Dermis blood vessel endothelial cell (primary cell): ENCODE data around the gene OR52B4. TPM values are rescaled to one million over a fixed set of nuclear protein-coding genes. Genes with fewer than 3 reads are reported as not detected.
"Not testable (repeated sequence)": the region's sequence is repeated elsewhere in the genome, so short reads cannot be mapped to it uniquely, and the experiment has no call there.

ENCODE experiments used
- DNase-seq: peaks from one replicate; pipeline ENCODE4 v3.0.0; 2010
- total RNA-seq: library from RNA; depleted of rRNA; stranded (reverse); fragments of >200 nt; gene quantifications from 2 replicates; pipeline ENCODE4 v1.2.3, GENCODE V29; 2014

The OR52B4 gene
- not detected in 2 replicates for total RNA-seq

DNA sequence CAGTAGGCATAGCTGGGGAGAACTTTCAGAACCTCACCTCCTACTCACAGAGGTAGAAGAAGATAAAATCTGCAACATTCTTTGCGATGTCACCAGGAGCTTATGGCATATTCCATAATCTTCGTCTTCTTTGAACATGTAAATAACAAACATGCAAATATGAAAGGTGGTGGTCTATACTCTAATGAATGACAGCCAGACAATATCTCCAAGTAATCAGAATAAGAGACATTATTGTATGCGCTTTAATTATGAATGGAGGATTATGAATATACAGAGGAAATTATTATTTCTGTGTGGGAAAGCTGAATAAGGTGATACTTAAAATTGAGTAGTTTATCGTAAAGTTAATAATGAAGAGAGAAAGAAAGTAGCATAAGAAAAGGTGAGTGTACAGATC lies at the start of gene OR52B4:
Gene OR52B4, minus strand, starts transcription at position 101 of the 400 bp plus-strand sequence. Its CDS starts 91 bp downstream, at position 10.
- DNase-seq: no peak

DNA sequence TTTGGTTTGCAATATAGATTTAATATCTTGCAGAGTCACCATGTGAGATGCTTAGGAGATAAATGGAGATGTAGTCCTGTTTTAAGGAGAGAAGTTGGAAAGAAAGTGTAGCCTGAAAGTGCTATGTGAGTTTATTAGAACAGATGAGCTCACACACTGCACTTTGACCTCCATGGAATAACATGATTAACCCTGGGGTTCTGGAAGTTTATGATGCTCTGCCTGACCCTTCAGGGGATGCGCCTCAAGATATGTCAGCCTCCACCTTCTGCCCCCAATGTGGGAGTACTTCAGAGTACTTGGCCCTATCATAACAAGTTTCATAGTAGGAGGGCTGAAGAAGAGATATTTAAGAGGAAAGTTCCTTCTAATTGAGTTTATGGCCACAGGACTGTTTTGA lies 48.6 kb upstream of the OR52B4 start:
- no peak for DNase-seq

DNA sequence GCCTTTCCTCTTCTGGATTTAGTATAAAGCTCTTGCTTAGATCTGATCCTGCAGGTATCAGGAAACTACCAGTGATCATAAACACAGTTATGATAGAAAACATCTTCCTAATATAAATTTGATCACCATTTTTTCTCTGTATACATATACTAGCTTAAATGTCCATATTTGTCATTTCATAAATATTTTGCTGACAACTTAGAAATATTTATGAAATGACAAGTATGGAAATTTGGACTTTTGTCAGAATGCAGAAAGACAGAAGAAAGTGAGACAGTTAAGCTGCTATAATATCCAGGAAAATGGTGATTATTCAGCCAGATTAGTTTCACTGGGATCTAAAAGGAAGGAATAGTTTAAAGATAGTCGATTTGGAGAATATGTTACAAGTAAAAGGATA lies 48.1 kb upstream of the OR52B4 start:
- no peak for DNase-seq

DNA sequence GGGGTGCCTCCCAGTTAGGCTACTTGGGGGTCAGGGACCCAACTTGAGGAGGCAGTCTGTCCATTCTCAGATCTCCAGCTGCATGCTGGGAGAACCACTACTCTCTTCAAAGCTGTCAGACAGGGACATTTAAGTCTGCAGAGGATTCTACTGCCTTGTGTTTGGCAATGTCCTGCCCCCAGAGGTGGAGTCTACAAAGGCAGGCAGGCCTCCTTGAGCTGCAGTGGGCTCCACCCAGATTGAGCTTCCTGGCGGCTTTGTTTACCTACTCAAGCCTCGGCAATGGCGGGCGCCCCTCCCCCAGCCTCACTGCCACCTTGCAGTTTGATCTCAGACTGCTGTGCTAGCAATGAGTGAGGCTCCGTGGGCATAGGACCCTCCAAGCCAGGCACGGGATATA lies 38.0 kb upstream of the OR52B4 start:
- not testable (repeated sequence) for DNase-seq

DNA sequence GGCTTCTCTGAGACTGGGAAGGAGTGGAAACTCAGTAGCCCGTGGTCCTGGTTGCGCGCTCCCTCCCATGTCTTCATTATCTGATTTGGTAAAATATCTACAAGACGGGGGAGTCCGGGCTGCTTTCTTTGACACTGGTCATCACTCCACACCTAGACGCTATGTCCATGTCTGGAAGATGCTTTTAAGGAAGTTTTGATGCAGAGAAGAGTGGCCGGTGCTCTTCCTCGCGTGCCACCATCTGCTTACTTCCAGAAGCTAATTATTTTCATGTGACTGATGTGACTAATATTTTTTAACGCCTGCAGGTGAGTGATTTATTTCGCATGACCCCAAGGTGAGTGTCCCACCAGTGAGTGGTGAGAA lies 25.7 kb upstream of the OR52B4 start:
- no peak for DNase-seq

DNA sequence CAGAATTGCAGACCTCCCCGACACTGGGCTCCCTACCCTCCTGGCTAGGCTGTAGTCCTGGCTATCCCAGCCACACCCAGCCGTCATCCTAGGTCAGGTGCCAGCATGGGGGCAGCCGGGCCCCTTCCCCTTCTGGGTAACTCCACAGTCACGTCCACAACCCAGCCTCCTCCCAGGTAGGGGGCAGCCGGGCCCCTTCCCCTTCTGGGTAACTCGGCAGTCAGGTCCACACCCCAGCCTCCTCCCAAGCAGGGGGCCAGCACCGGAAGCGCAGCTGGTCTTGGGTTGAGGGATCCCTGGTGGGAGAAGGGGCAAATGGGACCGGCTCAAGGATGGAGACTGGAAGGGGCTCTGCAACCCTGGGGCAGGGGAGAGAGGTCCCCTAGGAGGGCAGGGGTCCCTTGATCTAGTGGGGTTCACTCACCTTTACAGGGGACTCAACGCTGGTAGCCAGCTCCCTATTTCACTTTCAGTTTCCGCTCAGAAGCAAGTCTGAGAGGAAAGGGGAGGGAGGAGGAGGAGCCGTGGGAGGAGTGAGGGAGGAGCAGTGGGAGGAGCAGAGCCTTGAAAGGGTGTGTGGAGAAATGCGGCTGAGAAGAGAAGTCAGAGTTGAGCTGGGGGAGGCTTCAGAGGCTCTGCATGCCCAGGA lies 25.1 kb upstream of the OR52B4 start, which contains the start of gene TRIM21:
Gene TRIM21, minus strand, starts transcription at position 494 of the 649 bp plus-strand sequence. CDS start 3,293 bp downstream, outside the sequence.
- peak; percentile 84 for DNase-seq

DNA sequence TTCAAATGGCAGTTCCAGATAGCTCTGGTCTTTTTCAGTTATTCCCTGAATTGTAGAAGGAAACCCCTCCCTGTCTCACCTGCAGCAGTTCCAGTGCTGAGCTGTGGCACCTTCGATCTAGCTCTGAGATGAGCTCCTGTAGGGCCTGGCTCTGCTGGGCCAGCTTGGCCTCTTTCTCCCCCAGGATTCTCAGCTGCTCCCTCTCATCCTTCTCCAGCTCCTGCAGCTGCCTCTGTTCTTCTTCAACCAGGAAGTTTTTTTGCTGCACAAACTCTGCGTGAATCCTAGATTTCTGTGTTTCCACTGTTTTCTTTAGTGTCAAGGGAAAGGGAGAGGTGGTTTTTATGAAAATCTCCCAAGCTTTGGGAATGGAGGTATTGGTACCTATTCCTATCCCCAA lies 20.0 kb upstream of the OR52B4 start:
- no peak for DNase-seq

DNA sequence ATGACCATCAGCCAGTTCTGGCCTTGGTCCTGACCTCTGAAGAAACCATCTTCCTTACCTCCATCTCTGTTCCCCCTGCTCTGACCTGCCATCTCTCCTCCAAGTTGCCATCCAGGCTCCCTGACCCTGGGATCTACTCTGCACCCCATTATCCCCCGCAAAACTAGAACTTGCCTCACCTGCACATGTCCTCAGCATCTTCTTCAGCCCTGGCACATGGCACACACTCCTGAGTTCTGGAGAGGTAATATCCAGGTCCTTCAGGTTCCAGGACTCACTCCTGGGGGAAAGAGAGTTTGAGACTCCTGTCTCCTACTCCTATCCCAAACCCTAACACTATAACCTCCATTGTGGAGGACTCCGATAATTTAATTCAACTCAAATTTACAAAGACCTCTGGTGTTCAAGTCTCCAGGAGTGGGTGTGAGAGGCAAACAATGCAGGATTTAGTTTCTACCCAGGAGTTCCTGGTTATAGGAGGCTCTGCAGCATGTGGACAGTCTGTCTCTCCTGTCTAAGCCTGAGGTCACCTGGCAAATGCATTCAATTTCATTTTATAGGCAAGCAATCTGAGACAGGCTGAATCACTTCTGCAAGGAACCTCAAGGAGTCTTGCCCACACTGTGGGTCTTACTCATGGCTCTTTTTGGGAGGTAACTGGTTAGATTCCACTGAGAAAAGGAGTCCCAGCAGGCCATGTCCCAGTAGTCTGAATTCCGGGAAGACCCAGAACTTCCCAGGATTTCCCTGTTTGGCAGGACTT lies 18.0 kb upstream of the OR52B4 start:
- no peak for DNase-seq

DNA sequence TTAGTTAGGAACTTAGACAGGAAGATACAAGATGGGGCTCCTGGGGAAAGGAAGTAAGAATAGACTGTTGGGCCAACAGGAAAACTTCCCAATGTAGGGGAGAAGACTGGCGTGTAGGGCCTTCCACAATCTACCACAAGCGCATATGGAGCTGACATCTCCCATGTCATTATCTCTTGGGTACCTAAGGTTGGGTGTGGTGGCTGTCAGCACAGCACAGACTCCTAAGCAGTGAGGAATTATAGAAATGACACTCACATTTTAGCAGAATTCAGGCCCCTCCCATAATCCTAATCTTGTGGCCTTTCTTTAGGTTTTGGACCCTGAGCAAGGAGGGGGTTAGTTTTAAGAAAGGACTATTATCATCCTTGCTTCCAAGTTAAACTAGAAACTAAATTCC lies 13.7 kb upstream of the OR52B4 start:
- no peak for DNase-seq

DNA sequence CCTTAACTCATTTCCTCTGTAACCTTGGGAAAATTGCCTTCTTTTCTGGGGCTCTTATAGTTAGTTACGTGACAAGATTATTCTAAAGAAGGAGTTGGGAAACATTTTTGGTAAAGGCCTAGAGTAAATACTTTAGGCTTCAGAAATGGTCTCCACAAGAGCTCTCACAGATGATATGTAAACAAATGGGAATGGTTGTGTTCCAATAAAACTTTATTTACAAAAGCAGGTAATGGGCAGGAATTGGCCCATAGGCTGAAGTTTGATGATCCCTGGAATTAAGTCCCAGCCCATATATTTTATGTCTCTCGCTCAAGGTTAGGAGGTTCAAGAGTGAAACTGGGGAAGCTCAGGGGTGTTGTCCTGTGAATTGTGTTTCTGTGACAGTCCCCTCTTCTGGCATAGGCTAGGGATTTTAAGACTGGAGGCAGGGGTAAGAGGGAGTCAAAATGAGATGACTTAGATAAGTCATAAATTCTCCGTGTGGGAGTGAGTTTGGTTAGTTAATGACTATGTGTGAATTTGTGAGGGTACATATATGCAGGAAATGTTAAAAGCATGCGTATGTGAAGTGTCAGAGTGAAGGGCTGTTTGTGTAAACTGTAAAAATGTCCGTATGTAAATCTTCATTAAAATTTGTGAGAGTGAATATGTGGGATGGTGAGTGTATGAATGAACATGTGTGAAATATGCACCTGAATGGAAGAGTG lies 7.4 kb upstream of the OR52B4 start:
- no peak for DNase-seq

DNA sequence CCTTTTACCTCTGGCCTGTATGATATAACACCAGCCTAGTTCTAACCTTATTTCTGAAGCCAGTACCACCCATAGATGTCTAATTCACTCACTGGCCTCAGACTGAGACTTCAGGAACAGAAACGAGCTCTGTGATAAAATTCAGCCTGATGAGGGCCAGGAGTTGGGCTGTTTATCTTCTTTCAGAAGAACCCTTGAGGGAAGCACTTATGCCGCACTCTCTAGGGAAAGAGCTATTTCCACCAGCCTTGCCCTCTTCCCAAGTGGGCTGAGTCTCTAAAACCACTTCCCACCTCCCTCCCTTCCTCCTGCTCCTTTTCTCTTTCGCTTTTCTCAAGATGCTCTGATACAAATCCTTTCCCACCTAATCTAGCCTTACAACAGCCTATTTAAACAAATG lies 2.0 kb upstream of the OR52B4 start:
- no peak for DNase-seq

DNA sequence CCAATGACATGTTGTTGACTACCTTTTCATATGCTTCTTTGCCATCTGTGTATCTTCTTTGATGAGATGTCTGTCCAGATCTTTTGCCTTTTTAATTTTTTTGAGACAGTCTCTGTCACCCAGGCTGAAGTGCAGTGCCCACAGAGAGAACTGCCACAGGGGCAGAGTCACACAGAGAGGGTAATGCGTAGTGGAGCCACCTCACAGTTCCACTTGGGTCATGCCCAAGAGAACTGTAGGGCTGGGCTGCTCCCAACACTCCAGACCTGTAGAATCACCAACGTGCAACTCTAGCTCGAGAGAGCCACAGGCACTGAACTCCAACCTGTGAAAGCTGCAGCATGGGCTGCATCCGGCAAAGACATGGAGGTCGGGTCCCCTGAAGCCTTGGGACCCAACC lies 20.0 kb downstream of the OR52B4 start:
- not testable (repeated sequence) for DNase-seq

DNA sequence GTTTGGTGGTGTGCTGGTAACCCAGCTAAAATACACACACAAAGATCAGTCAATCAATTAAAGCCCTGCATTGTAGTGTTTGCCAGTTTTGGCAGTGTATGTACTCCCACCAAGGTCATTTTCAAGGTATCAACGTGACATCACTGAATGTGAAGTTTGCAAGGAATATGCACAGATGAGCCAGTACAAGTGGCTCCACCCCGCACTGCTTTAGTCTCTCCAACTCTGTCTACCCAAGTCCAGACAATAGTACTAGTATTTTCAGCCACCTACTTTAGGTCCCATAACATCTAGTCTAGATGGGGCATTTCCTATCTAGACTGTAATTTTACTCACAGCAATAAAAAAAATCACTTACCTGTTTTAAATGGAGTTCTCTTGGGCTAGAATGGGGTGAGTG lies 22.8 kb downstream of the OR52B4 start:
- DNase-seq: not testable (repeated sequence)

DNA sequence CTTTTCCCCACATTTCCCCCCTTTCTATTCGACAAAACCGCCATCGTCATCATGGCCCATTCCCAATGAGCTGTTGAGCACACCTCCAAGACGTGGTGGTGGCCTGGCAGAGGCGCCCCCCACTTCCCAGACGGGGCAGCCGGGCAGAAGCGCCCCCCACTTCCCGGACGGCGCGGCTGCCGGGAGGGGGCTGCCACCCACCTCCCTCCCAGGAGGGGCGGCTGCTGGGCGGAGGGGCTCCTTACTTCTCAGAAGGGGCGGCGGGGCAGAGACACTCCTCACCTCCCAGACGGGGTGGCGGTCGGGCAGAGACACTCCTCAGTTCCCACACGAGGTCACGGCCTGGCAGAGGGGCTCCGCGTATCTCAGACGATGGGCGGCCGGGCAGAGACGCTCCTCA lies 33.8 kb downstream of the OR52B4 start:
- not testable (repeated sequence) for DNase-seq

Other genes with a start within 250 kb of the OR52B4 start
- gene TRIM21, start 25.3 kb upstream of the OR52B4 start, total RNA-seq: 34.9 and 44.2 TPM in 2 replicates
- gene OR52K2, start 80.9 kb upstream of the OR52B4 start, total RNA-seq: not detected in 2 replicates
- gene OR52K1, start 114.3 kb upstream of the OR52B4 start, total RNA-seq: not detected in 2 replicates
- gene OR52M1, start 176.8 kb upstream of the OR52B4 start, total RNA-seq: not detected in 2 replicates
- gene OR52I2, start 213.4 kb upstream of the OR52B4 start, total RNA-seq: not detected in 2 replicates
- gene OR52I1, start 225.7 kb upstream of the OR52B4 start, total RNA-seq: not detected in 2 replicates
- 11.8 and 13.1 TPM in 2 replicates for gene TRIM68, start 239.8 kb upstream of the OR52B4 start, total RNA-seq